NCI-H526 (cell line): Measurements from ENCODE around the gene GPRC5C.
"Not testable (repeated sequence)": the region's sequence is repeated elsewhere in the genome, so short reads cannot be mapped to it uniquely, and the experiment has no call there.

ENCODE experiments used
- DNase-seq, 2 experiments: peaks; one replicate each; lab custom pipeline; 2025; lab: John Stamatoyannopoulos, UW

Gene GPRC5C

GRCh38 chr17:74431568-74432423, at the start of gene GPRC5C:
TSS of gene GPRC5C (plus strand) at chr17:74432088. CDS start at chr17:74439777, 7,689 bp downstream.
- peak; percentile 46 to 83 for DNase-seq

- no peak for DNase-seq
These were observed 48.7 kb upstream of the GPRC5C start for GRCh38 chr17:74383141-74383540.

- no peak for DNase-seq
These were observed 46.7 kb upstream of the GPRC5C start for GRCh38 chr17:74385201-74385600.

- DNase-seq: no peak
These were observed 45.5 kb upstream of the GPRC5C start for GRCh38 chr17:74386386-74386785.

GRCh38 chr17:74387365-74388218, 44.3 kb upstream of the GPRC5C start:
- no peak for DNase-seq

GRCh38 chr17:74389084-74389753, 42.7 kb upstream of the GPRC5C start:
- DNase-seq: no peak

- no peak for DNase-seq
These were observed 41.8 kb upstream of the GPRC5C start for GRCh38 chr17:74389937-74390679.

- no peak for DNase-seq
These were observed 40.9 kb upstream of the GPRC5C start for GRCh38 chr17:74390680-74391653.

- no peak for DNase-seq
These were observed 40.1 kb upstream of the GPRC5C start for GRCh38 chr17:74391771-74392170.

GRCh38 chr17:74392848-74393247, 39.0 kb upstream of the GPRC5C start:
- DNase-seq: peak in 1 of 2 experiments; percentile 35

- DNase-seq: no peak
These were observed 38.4 kb upstream of the GPRC5C start for GRCh38 chr17:74393346-74393942.

- DNase-seq: no peak
These were observed 37.5 kb upstream of the GPRC5C start for GRCh38 chr17:74394275-74394950.

GRCh38 chr17:74394977-74395376, 36.9 kb upstream of the GPRC5C start:
- no peak for DNase-seq

GRCh38 chr17:74396567-74396966, 35.3 kb upstream of the GPRC5C start:
- DNase-seq: no peak

- DNase-seq: no peak
These were observed 29.8 kb upstream of the GPRC5C start for GRCh38 chr17:74402048-74402447.

- no peak for DNase-seq
These were observed 28.3 kb upstream of the GPRC5C start for GRCh38 chr17:74403512-74404137.

- DNase-seq: no peak
These were observed 27.7 kb upstream of the GPRC5C start for GRCh38 chr17:74404218-74404617.

GRCh38 chr17:74404789-74405188, 27.1 kb upstream of the GPRC5C start:
- no peak for DNase-seq

GRCh38 chr17:74405311-74405710, 26.6 kb upstream of the GPRC5C start:
- DNase-seq: not testable (repeated sequence)
